Measurements from ENCODE around the gene CACNA1D. TPM values are rescaled to one million over a fixed set of nuclear protein-coding genes. Genes with fewer than 3 reads are reported as not detected.

The CACNA1D gene
- total RNA-seq, 5 donors from 2014 or later (not counting 1 experiment from before 2014, with no cell fraction given), result 0.09 to 0.47 (median 0.34) TPM; not detected in 1

DNA sequence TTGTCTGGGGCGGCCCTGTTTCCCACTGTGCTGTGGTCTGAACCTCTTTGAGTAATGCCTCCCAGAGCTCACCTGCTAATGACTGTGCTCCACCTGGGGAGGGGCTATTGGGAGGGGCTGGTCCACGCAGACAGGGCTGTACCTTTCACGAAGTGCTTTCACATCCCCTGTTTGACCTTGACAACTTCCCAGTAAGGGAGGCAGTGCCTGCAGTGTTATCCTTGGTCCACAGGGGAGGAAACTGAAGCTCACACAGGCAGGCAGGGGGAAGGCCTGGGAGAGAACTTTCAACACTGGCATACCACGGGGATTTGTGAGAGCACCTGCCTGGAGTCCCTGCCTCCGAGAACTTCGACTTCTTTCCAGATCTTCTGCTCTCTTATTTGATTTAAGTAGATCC lies 91.2 kb downstream of the CACNA1D start:
- Mint-ChIP-seq H3K4me3 (no peak overlapping the region), H3K27ac (no peak overlapping the region), H3K9me3 (no peaks in the 10 kb centered on the region), H3K27me3 (peaks cover 0 to 3% of the 10 kb centered on the region in 2 donors), H3K36me3 (no peaks in the 10 kb centered on the region), H3K4me1 (peaks cover 0 to 7% (median 0%) of the 10 kb centered on the region in 3 donors)
- no peaks in the 10 kb centered on the region for H3K4me1 ChIP-seq (ENCODE audit: control insufficient read depth in 1 of 2, extremely low read depth in 1 of 2, insufficient read depth in 2 of 2, low read length in 2 of 2)
- ATAC-seq (replicated peaks in 1 of 4) (no peak), DNase-seq (no peak)
- ChIA-PET CTCF (interaction anchor here in 1 of 2 donors (0.7 kb wide), 1 partner anchor 15 kb away, joined by 3 read pairs; no protein-coding TSS in a partner anchor), POLR2A (no interaction called here)
- no peaks in the 10 kb centered on the region for H3K9me3 ChIP-seq
- H3K27me3 ChIP-seq (replicated peaks in 1 of 2; ENCODE audit: control insufficient read depth in 2 of 2, extremely low read depth in 1 of 2, insufficient read depth in 2 of 2, low read length in 1 of 2), result no peaks in the 10 kb centered on the region
- H3K27ac ChIP-seq (ENCODE audit: low read length), result no peak overlapping the region
- WGBS (ENCODE audit: insufficient coverage), result 63% methylated on average over 2 of the region's 6 CpGs
- H3K36me3 ChIP-seq (ENCODE audit: control insufficient read depth in 2 of 2, extremely low read depth in 1 of 2, insufficient read depth in 1 of 2, low read length in 1 of 2), result no peaks in the 10 kb centered on the region
- no peak overlapping the region for H3K4me3 ChIP-seq (ENCODE audit: control insufficient read depth in 1 of 2, extremely low read depth in 1 of 2, low read length in 1 of 2)

DNA sequence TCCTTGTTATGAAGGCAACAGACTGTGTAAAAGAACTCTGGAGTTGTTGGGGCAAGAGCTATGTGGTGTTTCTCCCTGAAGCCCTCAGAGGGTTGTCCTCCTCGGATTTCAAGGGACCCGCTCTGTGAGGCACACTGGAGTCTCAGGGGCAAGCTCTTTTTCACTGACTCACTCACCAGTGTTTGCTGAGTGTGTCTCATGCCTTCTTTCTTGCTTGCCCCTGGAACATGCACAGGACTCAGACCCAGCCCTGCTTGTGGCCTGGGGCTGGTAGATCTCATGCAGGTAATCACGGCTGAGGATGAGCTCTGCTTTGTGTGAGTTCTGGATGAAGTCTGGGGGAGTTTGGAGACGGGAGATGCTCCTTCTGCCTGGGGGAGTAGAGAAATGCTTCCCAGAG lies 93.7 kb downstream of the CACNA1D start:
- ATAC-seq (replicated peaks in 1 of 4), result no peak
- H3K27me3 Mint-ChIP-seq, result peaks cover 0 to 4% of the 10 kb centered on the region in 2 donors
- ChIA-PET CTCF (no interaction called here), POLR2A (no interaction called here)
- H3K4me3 ChIP-seq (ENCODE audit: control insufficient read depth in 1 of 2, extremely low read depth in 1 of 2, low read length in 1 of 2), result no peak overlapping the region
- no peaks in the 10 kb centered on the region for H3K4me1 ChIP-seq (ENCODE audit: control insufficient read depth in 1 of 2, extremely low read depth in 1 of 2, insufficient read depth in 2 of 2, low read length in 2 of 2)
- DNase-seq, result no peak
- WGBS (ENCODE audit: insufficient coverage), result 73% methylated on average over 4 of the region's 4 CpGs
- H3K4me3 Mint-ChIP-seq, result no peak overlapping the region
- H3K27ac Mint-ChIP-seq, result no peak overlapping the region
- no peak overlapping the region for H3K27ac ChIP-seq (ENCODE audit: low read length)
- H3K4me1 Mint-ChIP-seq, result no peaks in the 10 kb centered on the region
- no peaks in the 10 kb centered on the region for H3K9me3 Mint-ChIP-seq
- H3K36me3 Mint-ChIP-seq, result no peaks in the 10 kb centered on the region
- H3K36me3 ChIP-seq (ENCODE audit: control insufficient read depth in 2 of 2, extremely low read depth in 1 of 2, insufficient read depth in 1 of 2, low read length in 1 of 2), result no peaks in the 10 kb centered on the region
- no peaks in the 10 kb centered on the region for H3K27me3 ChIP-seq (replicated peaks in 1 of 2; ENCODE audit: control insufficient read depth in 2 of 2, extremely low read depth in 1 of 2, insufficient read depth in 2 of 2, low read length in 1 of 2)
- H3K9me3 ChIP-seq, result no peaks in the 10 kb centered on the region

DNA sequence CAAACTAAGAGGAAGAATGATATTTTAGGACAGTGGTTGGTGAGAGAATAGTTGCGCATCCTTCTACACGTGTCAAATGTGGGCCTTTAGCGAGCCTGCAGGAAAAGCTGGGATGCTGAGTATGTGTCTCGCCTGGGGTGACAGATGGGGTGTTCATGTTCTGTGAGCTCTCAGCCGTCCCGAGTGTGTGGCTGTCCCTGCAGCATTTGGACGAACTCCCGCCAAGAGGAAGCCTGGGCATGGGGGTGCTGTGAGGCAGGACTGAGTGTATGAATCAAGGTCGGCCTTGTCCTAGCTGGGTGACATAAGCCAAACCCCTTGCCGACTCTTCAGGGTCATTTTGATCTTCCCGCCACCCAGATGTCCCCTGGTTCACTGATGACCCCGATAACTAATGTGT lies 94.8 kb downstream of the CACNA1D start:
- Histone ChIP-seq H3K4me3 (ENCODE audit: control insufficient read depth in 1 of 2, extremely low read depth in 1 of 2, low read length in 1 of 2) (no peak overlapping the region), H3K27ac (ENCODE audit: low read length) (no peak overlapping the region), H3K27me3 (replicated peaks in 1 of 2; ENCODE audit: control insufficient read depth in 2 of 2, extremely low read depth in 1 of 2, insufficient read depth in 2 of 2, low read length in 1 of 2) (peaks cover 0 to 5% of the 10 kb centered on the region in 2 experiments), H3K4me1 (ENCODE audit: control insufficient read depth in 1 of 2, extremely low read depth in 1 of 2, insufficient read depth in 2 of 2, low read length in 2 of 2) (no peaks in the 10 kb centered on the region), H3K36me3 (ENCODE audit: control insufficient read depth in 2 of 2, extremely low read depth in 1 of 2, insufficient read depth in 1 of 2, low read length in 1 of 2) (no peaks in the 10 kb centered on the region), H3K9me3 (no peaks in the 10 kb centered on the region)
- ChIA-PET CTCF (no interaction called here), POLR2A (no interaction called here)
- H3K4me1 Mint-ChIP-seq, result no peaks in the 10 kb centered on the region
- H3K9me3 Mint-ChIP-seq, result no peaks in the 10 kb centered on the region
- H3K27ac Mint-ChIP-seq, result no peak overlapping the region
- 90% methylated on average over 12 of the region's 12 CpGs for WGBS (ENCODE audit: insufficient coverage)
- no peak overlapping the region for H3K4me3 Mint-ChIP-seq
- ATAC-seq (replicated peaks in 1 of 4), result no peak
- no peaks in the 10 kb centered on the region for H3K36me3 Mint-ChIP-seq
- no peak for DNase-seq
- H3K27me3 Mint-ChIP-seq, result peaks cover 3 to 7% of the 10 kb centered on the region in 2 donors

DNA sequence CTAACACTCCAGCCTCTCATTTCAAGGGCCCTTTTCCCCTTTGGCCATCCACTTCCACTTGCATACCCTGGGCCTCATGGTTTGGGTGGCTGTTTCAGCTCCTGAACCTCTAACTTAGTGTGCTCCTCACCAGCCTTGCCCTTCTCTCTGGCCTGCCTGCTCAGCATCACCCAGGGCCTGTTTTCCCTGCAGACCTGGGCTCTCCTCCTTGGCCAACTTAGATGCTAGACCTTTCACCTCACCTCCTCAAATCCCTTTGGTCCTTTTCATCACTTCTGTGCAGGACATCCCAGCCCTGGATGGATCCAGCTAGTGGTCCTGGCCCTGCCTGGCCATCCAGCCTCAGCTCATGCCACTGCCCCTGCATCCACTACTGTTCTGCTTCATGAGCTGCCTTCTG lies 95.4 kb downstream of the CACNA1D start:
- ATAC-seq (replicated peaks in 1 of 4) (no peak), DNase-seq (no peak)
- Mint-ChIP-seq H3K4me3 (no peak overlapping the region), H3K27me3 (peaks cover 3 to 8% of the 10 kb centered on the region in 2 donors), H3K36me3 (no peaks in the 10 kb centered on the region), H3K9me3 (no peaks in the 10 kb centered on the region), H3K4me1 (no peaks in the 10 kb centered on the region), H3K27ac (no peak overlapping the region)
- H3K4me1 ChIP-seq (ENCODE audit: control insufficient read depth in 1 of 2, extremely low read depth in 1 of 2, insufficient read depth in 2 of 2, low read length in 2 of 2), result no peaks in the 10 kb centered on the region
- ChIA-PET CTCF (no interaction called here), POLR2A (no interaction called here)
- H3K36me3 ChIP-seq (ENCODE audit: control insufficient read depth in 2 of 2, extremely low read depth in 1 of 2, insufficient read depth in 1 of 2, low read length in 1 of 2), result no peaks in the 10 kb centered on the region
- peaks cover 0 to 5% of the 10 kb centered on the region in 2 experiments for H3K27me3 ChIP-seq (replicated peaks in 1 of 2; ENCODE audit: control insufficient read depth in 2 of 2, extremely low read depth in 1 of 2, insufficient read depth in 2 of 2, low read length in 1 of 2)
- no peak overlapping the region for H3K27ac ChIP-seq (ENCODE audit: low read length)
- H3K9me3 ChIP-seq, result no peaks in the 10 kb centered on the region
- no peak overlapping the region for H3K4me3 ChIP-seq (ENCODE audit: control insufficient read depth in 1 of 2, extremely low read depth in 1 of 2, low read length in 1 of 2)

DNA sequence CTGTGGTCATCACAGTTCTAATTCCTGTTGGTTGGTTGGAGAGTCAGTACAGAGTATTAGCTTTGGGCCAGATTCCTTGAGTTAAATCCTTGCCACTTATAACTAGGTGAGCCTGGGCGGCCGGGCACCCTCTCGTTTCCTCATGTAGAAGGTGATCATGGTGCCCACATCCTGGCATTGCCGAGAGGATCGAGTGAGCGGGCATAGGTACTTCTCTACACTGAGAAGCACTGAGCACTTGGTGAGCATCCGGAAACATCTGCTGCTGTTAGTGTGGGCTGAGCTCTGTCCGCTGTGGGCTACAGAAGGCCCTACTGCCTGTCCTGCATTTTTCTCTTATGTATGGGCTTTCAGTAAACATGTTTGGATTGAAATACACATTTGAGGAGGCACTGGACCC lies 96.2 kb downstream of the CACNA1D start:
- H3K4me1 Mint-ChIP-seq, result no peaks in the 10 kb centered on the region
- Histone ChIP-seq H3K36me3 (ENCODE audit: control insufficient read depth in 2 of 2, extremely low read depth in 1 of 2, insufficient read depth in 1 of 2, low read length in 1 of 2) (no peaks in the 10 kb centered on the region), H3K4me3 (ENCODE audit: control insufficient read depth in 1 of 2, extremely low read depth in 1 of 2, low read length in 1 of 2) (no peak overlapping the region), H3K27ac (ENCODE audit: low read length) (no peak overlapping the region), H3K4me1 (ENCODE audit: control insufficient read depth in 1 of 2, extremely low read depth in 1 of 2, insufficient read depth in 2 of 2, low read length in 2 of 2) (no peaks in the 10 kb centered on the region), H3K9me3 (no peaks in the 10 kb centered on the region), H3K27me3 (replicated peaks in 1 of 2; ENCODE audit: control insufficient read depth in 2 of 2, extremely low read depth in 1 of 2, insufficient read depth in 2 of 2, low read length in 1 of 2) (peaks cover 0 to 5% of the 10 kb centered on the region in 2 experiments)
- peaks cover 3 to 8% of the 10 kb centered on the region in 2 donors for H3K27me3 Mint-ChIP-seq
- no peaks in the 10 kb centered on the region for H3K36me3 Mint-ChIP-seq
- no peak overlapping the region for H3K27ac Mint-ChIP-seq
- ChIA-PET POLR2A (no interaction called here), CTCF (no interaction called here)
- H3K4me3 Mint-ChIP-seq, result no peak overlapping the region
- DNase-seq (no peak), ATAC-seq (replicated peaks in 1 of 4) (no peak)
- WGBS (ENCODE audit: insufficient coverage), result 89% methylated on average over 8 of the region's 8 CpGs
- no peaks in the 10 kb centered on the region for H3K9me3 Mint-ChIP-seq

DNA sequence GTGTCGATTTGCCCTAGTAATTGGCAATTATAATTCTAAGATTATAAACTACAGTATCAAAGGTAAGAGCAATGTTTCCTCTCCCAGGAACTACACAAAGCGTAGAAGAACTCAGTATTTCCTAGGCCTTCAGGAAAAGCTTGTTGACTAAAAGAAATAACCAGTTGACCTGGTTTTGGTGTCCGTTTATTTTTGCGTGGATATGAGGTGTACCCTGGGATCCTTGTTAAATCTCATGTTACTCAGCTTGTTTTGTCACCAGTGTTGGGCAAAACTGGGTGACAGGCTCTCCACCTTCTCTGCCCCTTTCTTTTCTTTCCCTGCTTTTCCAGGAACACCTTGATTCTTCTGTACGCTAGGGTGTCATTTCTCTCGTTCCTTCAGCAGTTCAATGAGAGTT lies 97.2 kb downstream of the CACNA1D start:
- no peaks in the 10 kb centered on the region for H3K4me1 ChIP-seq (ENCODE audit: control insufficient read depth in 1 of 2, extremely low read depth in 1 of 2, insufficient read depth in 2 of 2, low read length in 2 of 2)
- WGBS (ENCODE audit: insufficient coverage), result 100% methylated on average over 2 of the region's 6 CpGs
- no peak overlapping the region for H3K4me3 Mint-ChIP-seq
- no peaks in the 10 kb centered on the region for H3K36me3 ChIP-seq (ENCODE audit: control insufficient read depth in 2 of 2, extremely low read depth in 1 of 2, insufficient read depth in 1 of 2, low read length in 1 of 2)
- no peak for DNase-seq
- H3K27ac ChIP-seq (ENCODE audit: low read length), result no peak overlapping the region
- H3K36me3 Mint-ChIP-seq, result no peaks in the 10 kb centered on the region
- ChIA-PET CTCF (no interaction called here), POLR2A (no interaction called here)
- H3K27me3 ChIP-seq (replicated peaks in 1 of 2; ENCODE audit: control insufficient read depth in 2 of 2, extremely low read depth in 1 of 2, insufficient read depth in 2 of 2, low read length in 1 of 2), result peaks cover 0 to 5% of the 10 kb centered on the region in 2 experiments
- H3K4me1 Mint-ChIP-seq, result no peaks in the 10 kb centered on the region
- H3K27me3 Mint-ChIP-seq, result peaks cover 3 to 8% of the 10 kb centered on the region in 2 donors
- ATAC-seq (replicated peaks in 1 of 4), result no peak
- no peak overlapping the region for H3K27ac Mint-ChIP-seq
- H3K9me3 Mint-ChIP-seq, result no peaks in the 10 kb centered on the region
- no peaks in the 10 kb centered on the region for H3K9me3 ChIP-seq
- H3K4me3 ChIP-seq (ENCODE audit: control insufficient read depth in 1 of 2, extremely low read depth in 1 of 2, low read length in 1 of 2), result no peak overlapping the region

DNA sequence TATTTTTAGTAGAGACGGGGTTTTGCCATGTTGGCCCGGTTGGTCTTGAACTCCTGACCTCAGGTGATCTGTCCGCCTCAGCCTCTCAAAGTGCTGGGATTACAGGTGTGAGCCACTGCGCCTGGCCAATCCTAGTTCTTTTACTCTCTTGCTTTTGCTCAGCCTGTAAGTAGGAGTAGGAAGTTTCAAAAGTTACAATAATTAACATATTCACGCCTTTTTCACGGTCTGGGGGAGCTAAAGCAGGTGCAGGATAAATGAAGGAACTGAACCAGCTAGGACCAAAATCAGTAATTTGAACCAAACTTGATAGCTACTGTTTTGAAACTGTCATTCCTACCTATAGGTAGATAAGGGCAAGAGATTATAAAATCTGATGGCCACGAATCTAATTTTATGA lies 98.5 kb downstream of the CACNA1D start:
- no peak overlapping the region for H3K4me3 ChIP-seq (ENCODE audit: control insufficient read depth in 1 of 2, extremely low read depth in 1 of 2, low read length in 1 of 2)
- no peak overlapping the region for H3K27ac ChIP-seq (ENCODE audit: low read length)
- H3K9me3 ChIP-seq, result no peaks in the 10 kb centered on the region
- peaks cover 5 to 8% (median 5%) of the 10 kb centered on the region in 3 donors for H3K4me1 Mint-ChIP-seq
- H3K36me3 Mint-ChIP-seq, result no peaks in the 10 kb centered on the region
- CTCF ChIA-PET, result no interaction called here
- peaks cover 0 to 5% of the 10 kb centered on the region in 2 experiments for H3K27me3 ChIP-seq (replicated peaks in 1 of 2; ENCODE audit: control insufficient read depth in 2 of 2, extremely low read depth in 1 of 2, insufficient read depth in 2 of 2, low read length in 1 of 2)
- no peak overlapping the region for H3K4me3 Mint-ChIP-seq
- ATAC-seq (replicated peaks in 1 of 4), result no peak
- no peaks in the 10 kb centered on the region for H3K4me1 ChIP-seq (ENCODE audit: control insufficient read depth in 1 of 2, extremely low read depth in 1 of 2, insufficient read depth in 2 of 2, low read length in 2 of 2)
- POLR2A ChIA-PET, result no interaction called here
- no peaks in the 10 kb centered on the region for H3K9me3 Mint-ChIP-seq
- H3K27ac Mint-ChIP-seq, result no peak overlapping the region
- 88% methylated on average over 4 of the region's 7 CpGs for WGBS (ENCODE audit: insufficient coverage)
- peaks cover 3 to 8% of the 10 kb centered on the region in 2 donors for H3K27me3 Mint-ChIP-seq
- no peak for DNase-seq
- no peaks in the 10 kb centered on the region for H3K36me3 ChIP-seq (ENCODE audit: control insufficient read depth in 2 of 2, extremely low read depth in 1 of 2, insufficient read depth in 1 of 2, low read length in 1 of 2)

Data from T-cell (primary cell).